Gastrocnemius medialis (tissue), 4 donors: ENCODE measurements around the gene ADGRD1.

Experiments used
- CTCF ChIP-seq, 5 experiments: fragments of 450-650 bp in 3 of 5; fragments of 200-600 bp in 2 of 5; sonication (generic) in 2 of 5; IDR thresholded peaks in 4 of 5; conservative IDR thresholded peaks in 1 of 5; 1 replicate in 4 of 5; 2 replicates in 1 of 5; pipeline ENCODE4 v1.5.1; 2016 to 2019; ENCODE audit warnings: antibody characterized with exemption in 5 of 5, mild to moderate bottlenecking in 3 of 5, moderate library complexity in 3 of 5
- POLR2A ChIP-seq, 2 donors: fragments of 450-650 bp; IDR thresholded peaks; one replicate each; pipeline ENCODE4 v1.6.1; 2017; ENCODE audit warnings: antibody characterized with exemption in 2 of 2, mild to moderate bottlenecking in 2 of 2, moderate library complexity in 2 of 2

- TF ChIP-seq POLR2A (IDR thresholded peaks at IDR 0.05) (no peak), CTCF (IDR thresholded peaks at IDR 0.05 in 4 of 5, conservative IDR thresholded peaks at IDR 0.05 in 1 of 5) (no peak)
Observed at GRCh38 chr12:131065279-131065678, 111.6 kb downstream of the ADGRD1 start.
